Natural killer cell treated with Interleukin-12 subunit alpha and Interleukin-12 subunit beta and Interleukin-15 and Interleukin-18, amount 100 ng/mL, for 72 hours (primary cell): ENCODE data around the gene MICAL3. TPM values are rescaled to one million over a fixed set of nuclear protein-coding genes. Genes with fewer than 3 reads are reported as not detected.
"Not testable (repeated sequence)": the region's sequence is repeated elsewhere in the genome, so short reads cannot be mapped to it uniquely, and the experiment has no call there.

ENCODE experiments used
- ATAC-seq, 2 donors: fragments of 150-1000 bp; cut with Tn5 transposase in 1 of 2; sonication (Bioruptor Pico), chemical (Tn5 transposase) in 1 of 2; 2 replicates each; pipeline ENCODE4 v1.10.0; 2021
- DNase-seq: peaks from one replicate; pipeline ENCODE4 v3.0.0; 2022; ENCODE audit warnings: low spot score
- H3K27ac Mint-ChIP-seq, 2 donors: 1 replicate in 1 of 2; 2 replicates in 1 of 2; pipeline ENCODE4 v1.8.0; 2022; ENCODE audit warnings: mixed read lengths in 2 of 2, mild to moderate bottlenecking in 1 of 2, moderate library complexity in 1 of 2
- H3K27me3 Mint-ChIP-seq, 2 donors: 1 replicate in 1 of 2; 2 replicates in 1 of 2; pipeline ENCODE4 v1.8.0; 2022; ENCODE audit warnings: mixed read lengths in 2 of 2
- H3K36me3 Mint-ChIP-seq: one replicate; pipeline ENCODE4 v1.8.0; 2022; ENCODE audit warnings: mixed read lengths
- H3K4me1 Mint-ChIP-seq, 2 donors: 1 replicate in 1 of 2; 2 replicates in 1 of 2; pipeline ENCODE4 v1.8.0; 2022; ENCODE audit warnings: low read depth in 2 of 2, mixed read lengths in 2 of 2, mild to moderate bottlenecking in 1 of 2
- H3K4me3 Mint-ChIP-seq: one replicate; pipeline ENCODE4 v1.8.0; 2022; ENCODE audit warnings: mixed read lengths
- H3K9me3 Mint-ChIP-seq: 2 replicates; pipeline ENCODE4 v1.8.0; 2022; ENCODE audit warnings: mixed read lengths
- total RNA-seq, 2 donors: library from RNA; stranded (reverse); gene quantifications; one replicate each; pipeline ENCODE4 v1.2.3, GENCODE V29; 2022

MICAL3 gene
- total RNA-seq, 2 donors from 2014 or later: 52.7 to 62.1 TPM

DNA sequence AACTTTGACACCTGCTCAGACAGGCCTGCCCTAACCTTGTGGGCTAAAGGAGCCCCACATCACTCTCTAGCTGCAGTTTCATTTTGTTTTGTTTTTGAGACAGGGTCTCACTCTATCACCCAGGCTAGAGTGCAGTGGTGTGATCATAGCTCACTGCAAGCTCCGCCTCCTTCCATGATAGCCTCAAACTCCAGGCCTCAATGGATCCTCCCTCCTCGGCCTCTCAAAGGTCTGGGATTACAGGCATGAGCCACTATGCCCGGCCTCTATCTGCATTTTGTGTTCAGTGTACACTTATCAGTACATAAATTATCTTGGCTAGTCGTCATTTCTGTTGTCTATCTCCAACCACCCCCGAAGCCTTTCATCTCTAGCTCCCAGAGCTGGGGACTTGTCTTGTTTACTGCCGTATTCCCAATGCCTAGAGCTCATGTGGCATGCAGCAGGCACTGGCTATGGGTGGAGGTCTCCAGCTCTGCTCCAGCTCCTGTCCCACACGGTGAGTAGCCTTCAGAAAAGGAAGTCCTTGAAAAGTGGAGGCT, 31.3 kb upstream of the MICAL3 start:
- DNase-seq (no peak), ATAC-seq (peak; percentile 6 to 9)
- Mint-ChIP-seq H3K4me1 (no peaks in the 10 kb centered on the region), H3K9me3 (no peaks in the 10 kb centered on the region), H3K4me3 (no peak overlapping the region), H3K36me3 (no peaks in the 10 kb centered on the region), H3K27me3 (peaks cover 11 to 17% of the 10 kb centered on the region in 2 donors), H3K27ac (no peak overlapping the region)

- not testable (repeated sequence) for H3K4me1 Mint-ChIP-seq, H3K4me3 Mint-ChIP-seq, H3K9me3 Mint-ChIP-seq, H3K36me3 Mint-ChIP-seq, ATAC-seq, DNase-seq, H3K27ac Mint-ChIP-seq
- H3K27me3 Mint-ChIP-seq: peaks cover 9 to 11% of the 10 kb centered on the region in 2 donors
Measured at GRCh38 chr22:18053216-18053946, 29.0 kb upstream of the MICAL3 start.

DNA sequence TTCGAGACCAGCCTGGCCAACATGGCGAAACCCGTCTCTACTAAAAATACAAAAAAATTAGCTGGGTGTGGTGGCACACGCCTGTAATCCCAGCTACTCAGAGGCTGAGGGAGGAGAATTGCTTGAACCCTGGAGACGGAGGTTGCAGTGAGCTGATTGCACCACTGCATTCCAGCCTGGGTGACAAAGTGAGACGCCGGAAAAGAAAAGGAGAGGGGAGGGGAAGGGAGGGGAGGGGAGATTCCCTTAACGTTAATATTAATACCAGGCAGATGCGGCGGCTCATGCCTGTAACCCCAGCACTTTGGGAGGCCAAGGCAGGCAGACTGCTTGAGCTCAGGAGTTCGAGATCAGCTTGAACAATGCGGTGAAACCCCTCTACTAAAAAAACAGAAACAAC, 26.8 kb upstream of the MICAL3 start:
- not testable (repeated sequence) for H3K9me3 Mint-ChIP-seq, ATAC-seq

DNA sequence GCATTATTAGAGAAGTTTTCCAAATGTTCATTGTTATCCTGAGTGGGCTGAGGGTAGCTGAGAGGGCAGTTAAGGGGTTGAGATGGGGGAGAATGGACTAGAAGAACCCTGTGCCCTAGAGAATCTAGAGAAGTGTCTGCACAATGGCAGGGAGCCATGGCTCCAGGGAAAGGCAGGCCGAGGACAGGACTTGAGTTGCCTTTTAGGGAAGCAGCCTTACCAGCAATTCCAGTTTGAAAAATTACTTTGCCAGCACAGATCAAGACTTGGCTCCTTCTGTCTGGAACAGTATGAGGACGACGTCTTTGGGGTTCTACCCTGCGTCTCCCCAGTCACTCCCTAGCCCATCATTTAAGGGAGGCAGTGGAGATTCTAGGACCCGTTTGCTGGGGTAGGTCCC, 25.7 kb upstream of the MICAL3 start:
- DNase-seq (no peak), ATAC-seq (no peak)
- Mint-ChIP-seq H3K27me3 (peaks cover 6 to 8% of the 10 kb centered on the region in 2 donors), H3K27ac (no peak overlapping the region), H3K9me3 (no peaks in the 10 kb centered on the region), H3K36me3 (no peaks in the 10 kb centered on the region), H3K4me3 (no peak overlapping the region), H3K4me1 (no peaks in the 10 kb centered on the region)

More for the DNA sequence above, 26.8 kb upstream of the MICAL3 start:
- not testable (repeated sequence) for H3K4me1 Mint-ChIP-seq, H3K36me3 Mint-ChIP-seq, H3K4me3 Mint-ChIP-seq, H3K27me3 Mint-ChIP-seq, DNase-seq, H3K27ac Mint-ChIP-seq

DNA sequence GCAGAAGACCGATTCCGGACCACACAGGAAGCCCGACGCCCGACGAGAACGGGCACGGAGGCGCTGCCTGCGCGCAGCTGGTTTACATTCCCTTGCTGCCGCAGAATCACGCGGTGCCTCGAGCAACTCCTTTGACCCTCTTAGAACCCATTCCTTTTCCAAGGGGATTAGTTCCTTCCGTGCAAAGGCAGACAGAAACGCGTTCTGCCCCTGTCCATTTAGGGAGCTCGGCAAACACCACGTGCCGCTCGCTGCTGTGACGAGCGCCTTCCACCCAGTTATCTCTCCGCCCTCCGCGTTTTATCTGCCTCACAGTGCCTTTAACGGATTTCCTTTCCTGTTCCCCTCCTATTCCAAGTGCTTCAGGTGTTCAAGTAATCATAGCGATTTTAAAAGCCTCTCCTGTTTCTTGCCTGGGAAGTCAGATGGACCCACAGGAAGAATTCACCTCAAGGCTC, 24.1 kb upstream of the MICAL3 start:
- H3K27me3 Mint-ChIP-seq: peaks cover 12% of the 10 kb centered on the region in 2 donors
- H3K27ac Mint-ChIP-seq: no peak overlapping the region
- H3K4me3 Mint-ChIP-seq: no peak overlapping the region
- no peaks in the 10 kb centered on the region for H3K4me1 Mint-ChIP-seq
- ATAC-seq (no peak), DNase-seq (no peak)
- H3K9me3 Mint-ChIP-seq: no peaks in the 10 kb centered on the region
- H3K36me3 Mint-ChIP-seq: no peaks in the 10 kb centered on the region

DNA sequence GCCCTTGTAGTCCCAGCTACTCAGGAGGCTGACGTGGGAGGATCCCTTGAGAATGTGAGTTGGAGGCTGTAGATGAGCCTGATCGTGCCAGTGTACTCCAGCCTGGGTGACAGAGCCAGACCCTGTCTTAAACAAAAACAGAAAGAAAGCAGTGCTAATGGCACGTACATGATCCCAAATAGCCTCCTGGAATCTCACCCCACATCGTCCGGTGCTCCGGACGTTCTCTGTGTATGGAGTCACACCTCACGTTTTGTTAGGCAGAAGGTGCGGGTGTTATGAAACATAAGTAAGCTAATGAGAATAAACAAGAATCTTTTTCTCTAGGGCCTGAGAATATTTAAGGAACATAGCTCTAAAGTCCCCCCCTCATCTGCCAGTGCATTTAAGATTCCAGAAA, 23.7 kb upstream of the MICAL3 start:
- H3K36me3 Mint-ChIP-seq: no peaks in the 10 kb centered on the region
- DNase-seq: no peak
- no peak for ATAC-seq
- no peak overlapping the region for H3K27ac Mint-ChIP-seq
- no peak overlapping the region for H3K4me3 Mint-ChIP-seq
- peaks cover 12% of the 10 kb centered on the region in 2 donors for H3K27me3 Mint-ChIP-seq
- no peaks in the 10 kb centered on the region for H3K4me1 Mint-ChIP-seq
- H3K9me3 Mint-ChIP-seq: no peaks in the 10 kb centered on the region

- DNase-seq (no peak), ATAC-seq (no peak)
- H3K36me3 Mint-ChIP-seq: no peaks in the 10 kb centered on the region
- H3K27me3 Mint-ChIP-seq: peaks cover 12% of the 10 kb centered on the region in 2 donors
- no peak overlapping the region for H3K4me3 Mint-ChIP-seq
- no peaks in the 10 kb centered on the region for H3K9me3 Mint-ChIP-seq
- no peaks in the 10 kb centered on the region for H3K4me1 Mint-ChIP-seq
- H3K27ac Mint-ChIP-seq: no peak overlapping the region
Measured at GRCh38 chr22:18045794-18046193, 21.4 kb upstream of the MICAL3 start.

- ATAC-seq: peak in 1 of 2 donors; percentile 32
- DNase-seq: no peak
- Mint-ChIP-seq H3K4me3 (no peak overlapping the region), H3K9me3 (no peaks in the 10 kb centered on the region), H3K27me3 (peaks cover 7 to 12% of the 10 kb centered on the region in 2 donors), H3K4me1 (no peaks in the 10 kb centered on the region), H3K36me3 (no peaks in the 10 kb centered on the region), H3K27ac (no peak overlapping the region)
Measured at GRCh38 chr22:18044548-18045271, 20.3 kb upstream of the MICAL3 start.

DNA sequence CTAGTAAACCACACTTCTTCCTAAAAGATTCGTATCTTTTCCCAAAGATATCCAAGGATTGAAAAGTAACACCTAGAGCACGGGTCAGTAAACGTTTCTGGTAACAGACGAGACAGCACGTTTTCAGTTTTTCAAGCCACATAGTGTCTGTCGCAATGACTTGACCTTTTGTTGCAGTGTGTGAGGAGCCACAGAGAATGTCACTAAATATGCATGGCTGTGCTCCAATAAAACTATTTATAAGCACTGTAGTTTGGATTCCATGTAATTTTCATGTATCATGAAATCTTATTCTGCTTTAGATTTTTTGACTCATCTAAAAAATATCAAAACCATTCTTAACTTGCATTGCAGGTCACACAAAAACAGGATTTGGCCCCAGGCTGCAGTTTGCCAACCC, 18.3 kb upstream of the MICAL3 start:
- Mint-ChIP-seq H3K27me3 (peaks cover 6 to 11% of the 10 kb centered on the region in 2 donors), H3K9me3 (no peaks in the 10 kb centered on the region), H3K27ac (no peak overlapping the region), H3K4me1 (no peaks in the 10 kb centered on the region), H3K36me3 (no peaks in the 10 kb centered on the region), H3K4me3 (no peak overlapping the region)
- DNase-seq: no peak
- ATAC-seq: no peak

DNA sequence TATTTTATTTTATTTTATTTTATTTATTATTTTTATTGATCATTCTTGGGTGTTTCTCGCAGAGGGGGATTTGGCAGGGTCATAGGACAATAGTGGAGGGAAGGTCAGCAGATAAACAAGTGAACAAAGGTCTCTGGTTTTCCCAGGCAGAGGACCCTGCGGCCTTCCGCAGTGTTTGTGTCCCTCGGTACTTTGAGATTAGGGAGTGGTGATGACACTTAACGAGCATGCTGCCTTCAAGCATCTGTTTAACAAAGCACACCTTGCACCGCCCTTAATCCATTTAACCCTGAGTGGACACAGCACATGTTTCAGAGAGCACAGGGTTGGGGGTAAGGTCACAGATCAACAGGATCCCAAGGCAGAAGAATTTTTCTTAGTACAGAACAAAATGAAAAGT, 16.5 kb upstream of the MICAL3 start:
- not testable (repeated sequence) for ATAC-seq, DNase-seq, H3K9me3 Mint-ChIP-seq, H3K27ac Mint-ChIP-seq, H3K4me1 Mint-ChIP-seq, H3K36me3 Mint-ChIP-seq, H3K4me3 Mint-ChIP-seq
- peaks cover 8 to 11% of the 10 kb centered on the region in 2 donors for H3K27me3 Mint-ChIP-seq

- Mint-ChIP-seq H3K9me3 (no peaks in the 10 kb centered on the region), H3K4me1 (no peaks in the 10 kb centered on the region)
Measured at GRCh38 chr22:18035751-18036150, 11.4 kb upstream of the MICAL3 start.

GRCh38 chr22:18034076-18034475, 9.7 kb upstream of the MICAL3 start:
- Mint-ChIP-seq H3K27ac (no peak overlapping the region), H3K4me3 (no peak overlapping the region), H3K9me3 (no peaks in the 10 kb centered on the region), H3K36me3 (no peaks in the 10 kb centered on the region), H3K27me3 (peaks cover 5 to 12% of the 10 kb centered on the region in 2 donors), H3K4me1 (no peaks in the 10 kb centered on the region)
- DNase-seq (no peak), ATAC-seq (no peak)

More at GRCh38 chr22:18035751-18036150, 11.4 kb upstream of the MICAL3 start:
- no peak for DNase-seq
- Mint-ChIP-seq H3K27me3 (peaks cover 4 to 6% of the 10 kb centered on the region in 2 donors), H3K27ac (no peak overlapping the region), H3K4me3 (no peak overlapping the region), H3K36me3 (no peaks in the 10 kb centered on the region)
- ATAC-seq: no peak

- Mint-ChIP-seq H3K4me3 (no peak overlapping the region), H3K27me3 (peaks cover 5 to 16% of the 10 kb centered on the region in 2 donors), H3K27ac (no peak overlapping the region), H3K4me1 (no peaks in the 10 kb centered on the region), H3K36me3 (no peaks in the 10 kb centered on the region), H3K9me3 (no peaks in the 10 kb centered on the region)
- DNase-seq: no peak
- no peak for ATAC-seq
Measured at GRCh38 chr22:18033204-18033998, 9.0 kb upstream of the MICAL3 start.
